GM10847 (cell line): ENCODE measurements around the gene SECISBP2.

ENCODE experiments used
- POLR2A ChIP-seq: IDR thresholded peaks from 2 replicates; pipeline ENCODE4 v1.6.1; 2011; ENCODE audit not compliant: insufficient read length; ENCODE audit errors: extremely low read depth

Gene SECISBP2

GRCh38 chr9:89357331-89358197, 39.3 kb downstream of the SECISBP2 start:
- no peak for TF ChIP-seq POLR2A

- TF ChIP-seq POLR2A: no peak
Observed at GRCh38 chr9:89358376-89358916, 40.1 kb downstream of the SECISBP2 start.

- no peak for TF ChIP-seq POLR2A
Observed at GRCh38 chr9:89358985-89359384, 40.7 kb downstream of the SECISBP2 start.

GRCh38 chr9:89359751-89360261, 41.5 kb downstream of the SECISBP2 start:
- TF ChIP-seq POLR2A: no peak

- no peak for TF ChIP-seq POLR2A
Observed at GRCh38 chr9:89360465-89360864, 42.2 kb downstream of the SECISBP2 start.

GRCh38 chr9:89361031-89361430, 42.7 kb downstream of the SECISBP2 start:
- TF ChIP-seq POLR2A: no peak

GRCh38 chr9:89361816-89362646, 43.7 kb downstream of the SECISBP2 start:
- TF ChIP-seq POLR2A: no peak

GRCh38 chr9:89362647-89363310, 44.5 kb downstream of the SECISBP2 start:
- no peak for TF ChIP-seq POLR2A

- no peak for TF ChIP-seq POLR2A
Observed at GRCh38 chr9:89363311-89363670, 45.0 kb downstream of the SECISBP2 start.

GRCh38 chr9:89363921-89364665, 45.8 kb downstream of the SECISBP2 start:
- TF ChIP-seq POLR2A: no peak

- no peak for TF ChIP-seq POLR2A
Observed at GRCh38 chr9:89364666-89365531, 46.6 kb downstream of the SECISBP2 start.

- TF ChIP-seq POLR2A: no peak
Observed at GRCh38 chr9:89365532-89365912, 47.2 kb downstream of the SECISBP2 start.

- TF ChIP-seq POLR2A: no peak
Observed at GRCh38 chr9:89366711-89367110, 48.4 kb downstream of the SECISBP2 start.

- no peak for TF ChIP-seq POLR2A
Observed at GRCh38 chr9:89367281-89367680, 49.0 kb downstream of the SECISBP2 start.
